HG03060 (cell line): Measurements from ENCODE around the gene RIPK1.
"Not testable (repeated sequence)": the region's sequence is repeated elsewhere in the genome, so short reads cannot be mapped to it uniquely, and the experiment has no call there.

ENCODE experiments used
- ATAC-seq: cut with Tn5 transposase; IDR thresholded peaks from one replicate; pipeline ENCODE4 v1.9.1; 2021; ENCODE audit warnings: low read depth, moderate number of reproducible peaks; ENCODE audit not compliant: unreplicated experiment

Gene RIPK1

DNA sequence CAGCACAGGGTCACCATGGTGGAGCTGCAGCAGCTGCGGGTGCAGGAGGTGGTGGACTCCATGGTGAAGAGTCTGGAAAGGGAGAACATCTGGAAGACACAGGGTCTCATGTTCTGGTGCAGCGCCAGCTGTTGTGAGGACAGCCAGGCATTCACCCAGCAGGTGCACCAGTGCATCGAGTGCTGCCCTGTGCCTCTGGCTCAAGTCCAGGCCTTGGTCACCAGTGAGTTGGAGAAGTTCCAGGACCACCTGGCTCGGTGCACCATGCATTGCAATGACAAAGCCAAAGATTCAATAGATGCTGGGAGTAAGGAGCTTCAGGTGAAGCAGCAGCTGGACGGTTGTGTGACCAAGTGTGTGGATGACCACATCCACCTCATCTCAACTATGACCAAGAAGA lies 22.9 kb upstream of the RIPK1 start:
- no peak for ATAC-seq

DNA sequence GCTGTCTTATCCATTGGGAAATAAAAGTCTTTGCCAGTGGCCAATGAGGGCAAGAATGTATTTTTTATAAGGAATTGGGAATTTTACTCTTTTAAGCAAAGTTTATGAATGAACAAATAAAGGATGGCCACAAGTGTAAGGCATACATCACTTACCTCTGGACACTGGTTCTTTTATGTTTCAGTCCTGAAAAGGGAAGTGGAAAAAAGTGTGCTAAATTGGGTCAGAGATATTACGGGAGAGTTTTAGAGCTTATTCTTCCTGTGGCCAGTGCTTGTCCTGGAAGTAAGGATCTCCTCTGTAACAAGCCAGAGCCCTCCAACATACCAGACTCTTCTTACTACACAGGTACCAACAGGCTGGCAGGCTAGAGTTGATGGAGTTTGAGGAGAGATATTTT lies 22.5 kb upstream of the RIPK1 start:
- no peak for ATAC-seq

DNA sequence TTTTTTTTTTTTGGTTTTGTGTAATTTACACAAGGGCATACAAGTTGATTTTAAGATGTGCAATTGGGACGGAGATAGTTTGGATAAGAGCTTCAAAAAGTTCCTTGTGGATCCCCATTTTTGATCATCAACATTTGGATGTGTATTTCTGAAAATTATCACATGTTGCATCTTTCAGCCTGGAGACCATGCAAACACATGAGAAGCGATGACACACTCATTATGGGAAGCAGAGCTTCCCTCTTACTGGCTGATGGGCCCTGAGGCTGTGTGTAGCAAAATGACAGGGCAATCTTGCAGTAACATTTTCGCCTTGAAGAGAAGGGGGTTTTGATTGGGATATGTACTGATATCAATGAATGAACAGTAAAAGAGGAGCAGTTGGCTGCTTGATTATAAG lies 22.0 kb upstream of the RIPK1 start:
- no peak for ATAC-seq

DNA sequence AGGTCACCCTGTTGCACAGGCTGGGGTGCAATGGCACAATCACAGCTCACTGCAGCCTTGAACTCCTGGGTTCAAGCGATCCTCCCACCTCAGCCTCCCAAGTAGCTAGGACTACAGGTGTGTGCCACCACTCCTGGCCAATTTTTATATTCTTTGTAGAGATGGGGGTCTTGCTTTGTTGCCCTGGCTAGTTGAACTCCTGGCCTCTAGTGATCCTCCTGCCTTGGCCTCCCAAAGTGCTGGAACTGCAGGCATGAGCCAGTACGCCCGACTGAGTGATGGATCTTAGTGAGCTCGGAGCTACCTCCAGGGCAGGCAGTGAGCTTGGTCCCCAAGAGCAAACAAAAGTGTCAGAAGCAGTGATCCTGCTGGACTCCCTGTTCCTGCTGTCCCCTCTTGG lies 20.3 kb upstream of the RIPK1 start:
- not testable (repeated sequence) for ATAC-seq

DNA sequence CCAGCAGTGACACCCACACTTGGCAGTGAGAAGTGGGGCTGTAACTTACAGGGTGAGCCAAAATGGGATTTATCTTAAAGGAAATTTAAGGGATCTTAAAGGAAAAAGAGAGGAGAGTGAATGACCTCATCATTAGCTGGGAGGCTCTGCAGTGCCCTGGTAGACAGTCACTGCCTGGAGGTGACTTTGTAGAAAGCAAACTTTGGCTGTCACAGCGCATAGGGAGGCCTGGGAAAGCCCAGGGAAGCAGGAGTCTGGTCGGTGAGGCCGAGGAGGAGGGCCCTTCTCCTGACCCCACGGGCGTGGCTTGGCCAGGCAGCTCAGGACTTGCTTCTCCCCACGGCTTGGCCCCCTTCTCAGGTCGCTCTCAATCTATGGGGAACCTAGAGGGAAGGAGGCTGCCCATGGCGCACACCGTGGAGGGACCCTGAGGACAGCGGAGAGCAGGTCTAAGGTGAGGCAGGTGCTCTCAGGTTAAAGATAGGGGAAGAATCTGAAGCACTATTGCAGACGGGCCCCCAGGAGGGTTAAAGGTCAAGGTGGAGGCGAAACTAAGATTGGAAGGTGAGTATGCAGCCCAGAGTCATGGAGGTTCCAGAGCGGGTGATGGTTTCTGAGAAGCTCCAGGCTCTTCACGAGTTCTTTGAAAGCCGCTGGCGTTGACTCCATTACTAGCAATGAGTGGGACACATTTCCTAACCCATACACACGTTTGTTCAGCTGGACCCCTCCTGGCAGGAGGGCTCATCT lies 15.6 kb upstream of the RIPK1 start:
- ATAC-seq: no peak

DNA sequence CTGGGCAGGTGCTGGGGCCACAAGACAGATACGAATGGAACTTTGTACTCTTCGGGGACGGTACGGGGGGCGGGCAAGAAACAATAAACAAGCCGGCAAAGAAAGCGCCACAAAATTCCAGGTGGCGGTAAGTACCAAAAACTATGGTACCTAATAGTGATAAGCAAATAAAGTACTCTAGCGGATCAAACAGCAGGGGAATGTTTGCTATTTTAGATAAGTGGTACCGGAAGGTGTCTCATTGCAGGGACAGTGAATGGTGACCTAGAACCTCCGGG lies 15.1 kb upstream of the RIPK1 start:
- no peak for ATAC-seq

DNA sequence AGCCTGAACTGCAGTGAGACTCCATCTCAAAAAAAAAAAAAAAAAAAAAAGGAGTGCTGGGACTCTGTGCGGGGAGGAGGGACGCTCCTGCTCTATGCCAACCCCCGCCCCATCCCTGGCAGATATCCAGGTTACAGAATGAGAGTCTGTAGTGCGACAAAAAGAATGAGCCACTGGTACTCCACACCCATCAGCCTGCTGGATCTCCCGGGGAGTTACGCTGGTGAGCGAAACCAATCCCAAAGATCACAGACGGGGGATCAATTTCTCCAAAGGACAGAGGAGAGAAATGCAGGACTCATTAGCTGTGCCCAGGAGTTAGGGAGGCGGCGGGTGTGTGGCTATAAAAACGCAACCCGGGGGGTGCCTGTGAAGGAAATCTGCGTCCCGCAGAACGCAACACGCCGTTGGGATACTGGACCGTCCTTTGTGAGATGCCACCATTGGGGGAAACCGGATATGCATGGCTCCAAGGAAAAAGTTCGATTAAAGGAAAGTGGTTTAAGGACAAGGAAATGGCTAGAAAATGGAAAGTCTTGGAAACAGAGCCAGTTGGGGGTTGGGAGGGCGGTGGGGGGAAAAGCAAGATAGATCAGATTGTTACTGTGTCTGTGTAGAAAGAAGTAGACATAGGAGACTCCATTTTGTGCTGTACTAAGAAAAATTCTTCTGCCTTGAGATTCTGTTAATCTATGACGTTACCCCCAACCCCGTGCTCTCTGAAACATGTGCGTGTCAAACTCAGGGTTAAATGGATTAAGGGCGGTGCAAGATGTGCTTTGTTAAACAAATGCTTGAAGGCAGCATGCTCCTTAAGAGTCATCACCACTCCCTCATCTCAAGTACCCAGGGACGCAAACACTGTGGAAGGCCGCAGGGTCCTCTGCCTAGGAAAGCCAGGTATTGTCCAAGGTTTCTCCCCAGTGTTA lies 13.8 kb upstream of the RIPK1 start:
- not testable (repeated sequence) for ATAC-seq

DNA sequence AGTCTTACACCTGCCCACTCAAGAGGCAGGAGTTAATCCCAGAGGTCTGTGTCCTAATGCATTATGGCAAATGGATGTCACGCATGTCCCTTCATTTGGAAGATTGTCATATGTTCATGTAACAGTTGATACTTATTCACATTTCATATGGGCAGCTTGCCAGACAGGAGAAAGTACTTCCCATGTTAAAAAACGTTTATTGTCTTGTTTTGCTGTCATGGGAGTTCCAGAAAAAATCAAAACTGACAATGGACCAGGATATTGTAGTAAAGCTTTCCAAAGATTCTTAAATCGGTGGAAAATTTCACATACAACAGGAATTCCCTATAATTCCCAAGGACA lies 13.2 kb upstream of the RIPK1 start:
- not testable (repeated sequence) for ATAC-seq

DNA sequence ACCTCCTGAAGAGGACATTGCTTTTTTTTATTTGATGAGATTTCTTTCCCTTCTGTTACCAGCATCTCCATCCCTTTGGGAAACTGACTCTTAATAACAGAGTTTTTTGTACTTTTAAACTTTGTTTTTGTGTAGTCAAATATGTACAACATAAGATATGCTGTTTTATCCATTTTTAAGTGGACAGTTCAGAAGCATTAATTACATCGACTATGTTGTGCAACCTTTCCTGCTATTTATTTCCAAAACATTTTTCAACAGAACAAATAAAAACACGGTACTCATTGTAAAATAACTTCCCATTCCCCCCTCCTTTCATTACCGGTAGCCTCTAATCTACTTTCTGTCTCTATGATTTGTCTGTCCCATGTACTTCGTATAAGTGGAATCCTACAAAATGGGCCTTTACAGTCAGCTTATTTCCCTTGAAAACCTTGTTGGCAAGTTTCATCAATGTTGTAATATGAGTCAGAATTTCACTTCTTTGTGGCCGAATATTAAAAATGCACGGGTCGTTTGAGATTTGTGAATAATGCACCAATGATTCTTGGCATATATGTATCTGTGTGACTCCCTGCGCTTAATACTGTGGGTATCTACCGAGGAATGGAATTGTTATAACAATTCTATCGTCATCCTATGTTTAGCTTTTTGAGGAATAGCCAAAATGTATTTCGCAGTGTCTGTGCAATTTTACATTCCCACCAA lies 11.1 kb upstream of the RIPK1 start:
- no peak for ATAC-seq

DNA sequence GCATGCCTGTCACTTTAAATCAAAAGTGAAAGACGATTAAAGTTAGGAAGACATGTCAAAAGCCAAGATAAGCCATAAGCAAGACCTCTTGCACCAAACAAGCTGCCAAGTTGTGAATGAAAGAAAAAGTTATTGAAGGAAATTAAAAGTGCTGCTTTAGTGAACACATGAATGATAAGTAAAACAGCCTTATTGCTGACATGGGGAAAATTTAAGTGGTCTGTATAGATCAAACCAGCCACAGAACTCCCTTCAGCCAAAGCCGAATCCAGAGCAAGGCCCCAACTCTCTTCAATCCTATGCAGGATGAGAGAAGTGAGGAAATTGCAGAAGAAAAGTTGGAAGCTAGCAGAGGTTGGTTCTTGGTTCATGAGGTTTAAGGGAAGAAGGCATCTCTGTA lies 9.3 kb upstream of the RIPK1 start:
- no peak for ATAC-seq

DNA sequence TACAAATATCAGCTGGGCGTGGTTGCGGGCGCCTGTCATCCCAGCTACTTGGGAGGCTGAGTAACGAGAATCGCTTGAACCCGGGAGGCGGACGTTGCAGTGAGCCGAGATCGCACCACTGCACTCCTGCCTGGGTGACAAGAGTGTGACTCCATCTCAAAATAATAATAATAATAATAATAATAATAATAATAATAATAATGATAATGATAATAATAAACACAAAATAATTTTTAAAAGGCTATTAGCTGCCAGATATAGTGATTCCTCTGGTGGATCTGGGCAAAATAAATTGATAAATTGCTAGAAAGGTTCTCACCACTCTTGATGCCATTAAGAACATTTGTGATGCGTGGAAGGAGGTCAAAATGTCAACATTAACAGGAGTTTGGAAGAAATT lies 8.2 kb upstream of the RIPK1 start:
- ATAC-seq: not testable (repeated sequence)

DNA sequence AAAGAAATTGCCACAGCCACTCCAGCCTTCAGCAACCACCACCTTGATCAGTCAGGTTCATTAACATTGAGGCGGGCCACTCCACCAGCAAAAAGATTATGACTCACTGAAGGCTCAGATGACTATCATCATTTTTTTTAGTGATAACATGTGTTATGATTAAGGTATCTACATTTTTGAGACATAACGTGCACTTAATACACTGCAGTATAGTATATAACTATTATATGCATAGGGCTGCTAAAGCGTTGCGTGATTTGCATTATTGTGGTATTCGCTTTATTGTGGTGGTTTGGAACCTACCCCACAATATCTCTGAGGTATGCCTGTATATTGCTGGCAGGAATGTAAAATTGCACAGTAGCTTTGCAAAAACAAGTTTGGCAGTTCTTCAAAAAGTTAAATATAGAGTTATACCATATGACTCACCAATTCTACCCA lies 6.8 kb upstream of the RIPK1 start:
- ATAC-seq: no peak

DNA sequence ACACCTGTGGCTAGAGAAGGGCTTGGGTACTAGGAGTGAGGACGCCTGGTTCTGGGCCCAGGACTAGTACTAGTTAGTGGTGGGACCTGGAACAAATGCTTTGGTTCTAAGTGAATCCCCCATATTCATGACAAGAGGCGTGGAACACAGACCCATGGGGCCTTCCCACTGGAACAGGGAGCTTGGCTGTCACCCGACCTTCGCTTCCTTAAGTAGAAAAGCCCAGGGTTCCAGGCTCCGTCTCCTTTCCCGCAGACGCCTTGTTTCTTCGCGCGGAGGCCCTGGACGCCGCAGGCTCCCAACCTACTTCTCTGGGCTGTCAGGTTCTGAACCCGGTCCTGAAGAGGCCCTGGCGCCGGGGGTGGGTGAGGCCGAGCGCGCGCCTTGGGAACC lies 5.0 kb upstream of the RIPK1 start:
- not testable (repeated sequence) for ATAC-seq

DNA sequence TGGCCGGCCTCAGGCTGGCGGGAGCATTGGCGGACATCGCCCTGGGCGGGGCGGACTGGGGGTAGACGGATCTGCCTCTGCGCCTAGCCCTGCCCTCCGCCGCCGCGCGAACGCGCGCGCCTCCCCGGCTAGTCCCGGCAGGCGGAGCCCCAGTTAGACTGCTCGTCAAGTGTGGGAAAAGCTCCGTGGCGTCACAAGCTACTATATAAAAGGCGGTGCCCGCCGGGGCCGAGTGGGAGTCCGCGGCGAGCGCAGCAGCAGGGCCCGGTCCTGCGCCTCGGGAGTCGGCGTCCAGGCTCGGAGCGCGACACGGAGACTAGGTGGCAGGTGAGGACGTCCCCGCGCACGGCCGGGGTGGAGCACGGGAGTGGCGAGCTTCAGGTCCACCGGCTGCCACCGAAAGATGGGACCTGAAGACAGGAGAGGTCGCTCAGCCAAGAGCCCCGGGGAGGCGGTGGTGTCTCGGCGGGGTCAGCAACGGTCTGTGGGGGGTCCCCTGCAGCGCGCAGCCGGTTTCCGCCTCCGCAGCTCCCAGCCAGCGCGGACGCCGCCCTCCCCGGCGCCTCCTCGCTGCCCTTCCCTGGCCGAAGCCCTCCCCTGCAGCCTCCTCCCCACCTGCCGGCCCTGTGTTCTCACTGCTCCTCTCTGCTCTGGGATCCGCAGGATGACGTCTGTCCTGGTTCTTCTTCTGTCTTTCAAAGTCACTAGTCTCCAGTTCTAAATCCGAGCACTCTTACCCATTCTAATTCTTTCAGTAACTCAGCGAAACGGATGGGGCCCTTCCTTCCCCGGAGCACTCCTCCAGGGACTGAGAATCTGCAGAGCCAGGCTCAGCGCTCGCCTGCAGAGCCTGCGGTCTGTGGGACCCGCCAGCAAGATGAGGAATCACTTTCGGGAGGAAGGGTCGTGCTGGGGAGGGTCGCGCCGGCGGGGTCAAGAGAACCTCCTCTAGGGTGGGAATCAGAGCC lies 4.3 kb upstream of the RIPK1 start:
- no peak for ATAC-seq

DNA sequence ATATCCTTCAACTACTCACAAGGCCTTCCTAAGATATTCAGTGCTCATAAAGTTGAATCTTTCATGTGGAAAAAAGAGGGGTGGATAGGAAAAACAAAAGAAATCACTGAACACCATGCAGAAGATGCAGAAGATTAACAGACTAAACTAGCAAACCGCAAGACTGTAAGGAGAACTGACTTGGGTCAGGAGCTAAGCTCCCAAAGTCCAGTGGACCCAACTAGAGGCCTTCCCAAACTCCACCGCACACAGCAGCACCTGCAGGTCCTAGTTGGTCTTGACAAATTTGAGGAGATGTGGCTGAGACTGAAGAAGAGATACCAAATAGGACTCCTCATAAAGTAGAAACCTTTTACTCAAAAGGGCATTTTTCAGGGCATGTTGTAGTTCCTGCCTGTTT lies 3.3 kb downstream of the RIPK1 start:
- ATAC-seq: no peak

DNA sequence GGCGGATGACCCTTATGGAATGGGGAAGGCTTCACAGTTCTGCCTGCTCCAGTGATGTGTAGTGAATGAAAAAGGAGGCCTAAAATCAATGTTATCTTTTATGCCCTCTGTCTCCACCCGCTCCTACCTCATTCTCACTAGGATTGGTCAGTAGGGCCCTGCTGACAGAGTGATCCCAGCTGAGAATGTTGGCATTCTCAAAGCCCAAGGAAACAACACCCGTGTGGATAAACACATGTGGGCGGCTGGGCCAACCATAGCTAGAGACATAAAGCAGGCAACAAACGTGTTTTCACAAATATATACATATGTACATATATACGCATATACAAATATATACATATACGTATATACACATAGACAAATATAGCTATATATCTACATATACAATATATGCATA lies 4.5 kb downstream of the RIPK1 start:
- no peak for ATAC-seq

DNA sequence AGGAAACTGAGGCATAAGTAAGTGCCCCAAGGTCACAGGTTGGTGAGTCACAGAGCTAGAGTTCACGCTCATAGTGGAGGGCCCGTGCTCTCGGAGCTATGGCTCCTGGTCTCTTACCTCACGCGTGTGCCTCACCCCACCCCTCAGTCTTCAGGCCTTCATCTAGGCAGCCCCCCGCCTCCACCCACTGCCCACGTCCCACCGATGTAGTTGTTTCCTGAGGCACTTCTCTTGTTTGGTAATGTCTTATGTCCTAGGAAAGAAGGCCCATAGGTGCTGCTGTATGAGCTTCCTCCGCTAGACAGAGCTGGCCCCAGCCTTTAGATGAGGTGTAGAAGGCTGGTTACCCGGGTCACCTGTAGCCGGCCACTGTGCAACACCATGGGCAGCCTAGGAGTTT lies 5.1 kb downstream of the RIPK1 start:
- no peak for ATAC-seq

DNA sequence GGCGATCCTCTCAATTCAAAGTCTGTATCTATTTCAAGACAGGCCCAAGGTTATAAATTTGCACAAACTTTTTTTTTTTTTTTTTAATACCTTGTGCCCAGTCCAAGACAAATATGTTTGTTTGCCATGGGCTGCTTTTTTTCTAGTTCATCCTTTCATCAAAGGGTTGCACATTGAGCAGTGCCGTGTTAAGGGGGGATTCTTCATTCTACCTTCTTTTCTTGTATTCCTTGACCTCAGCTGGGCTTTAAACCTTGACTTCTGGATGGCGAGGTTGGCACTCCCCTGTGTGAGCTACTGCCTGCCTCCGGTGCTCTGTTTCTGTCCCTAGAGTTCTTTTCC lies 7.4 kb downstream of the RIPK1 start:
- no peak for ATAC-seq

DNA sequence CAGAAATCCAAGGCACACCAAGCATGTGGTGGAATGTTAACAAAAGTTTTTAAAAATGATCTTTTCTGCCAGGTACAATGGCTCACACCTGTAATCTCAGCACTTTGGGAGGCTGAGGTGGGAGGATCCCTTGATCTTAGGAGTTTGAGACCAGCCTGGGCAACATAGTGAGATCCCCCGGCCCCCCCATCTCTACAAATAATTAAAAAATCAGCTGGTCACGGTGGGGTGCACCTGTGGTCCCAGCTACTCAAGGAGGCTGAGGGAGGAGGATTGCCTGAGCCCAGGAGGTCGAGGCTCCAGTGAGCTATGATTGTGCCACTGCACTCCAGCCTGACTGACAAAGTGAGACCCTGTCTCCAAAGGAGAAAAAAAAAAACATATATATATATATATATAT lies 8.0 kb downstream of the RIPK1 start:
- no peak for ATAC-seq

DNA sequence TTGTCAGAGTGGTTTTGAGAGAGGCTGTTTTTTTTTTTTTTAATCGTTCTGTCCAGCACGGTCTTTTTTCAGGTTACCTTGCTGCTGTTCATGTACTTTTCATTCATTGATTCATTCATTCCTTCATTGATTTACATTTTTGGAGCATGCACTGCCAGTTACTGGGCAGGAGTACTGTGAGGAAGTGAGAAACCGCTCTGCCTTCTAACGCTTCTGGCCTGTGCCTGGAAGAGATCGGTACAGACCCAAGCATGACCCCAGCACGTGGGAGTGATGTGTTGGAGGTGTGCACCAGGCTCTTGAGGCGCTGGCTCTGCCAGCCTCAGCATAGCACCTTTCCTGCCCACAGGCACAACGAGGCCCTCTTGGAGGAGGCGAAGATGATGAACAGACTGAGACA lies 9.1 kb downstream of the RIPK1 start:
- ATAC-seq: no peak

DNA sequence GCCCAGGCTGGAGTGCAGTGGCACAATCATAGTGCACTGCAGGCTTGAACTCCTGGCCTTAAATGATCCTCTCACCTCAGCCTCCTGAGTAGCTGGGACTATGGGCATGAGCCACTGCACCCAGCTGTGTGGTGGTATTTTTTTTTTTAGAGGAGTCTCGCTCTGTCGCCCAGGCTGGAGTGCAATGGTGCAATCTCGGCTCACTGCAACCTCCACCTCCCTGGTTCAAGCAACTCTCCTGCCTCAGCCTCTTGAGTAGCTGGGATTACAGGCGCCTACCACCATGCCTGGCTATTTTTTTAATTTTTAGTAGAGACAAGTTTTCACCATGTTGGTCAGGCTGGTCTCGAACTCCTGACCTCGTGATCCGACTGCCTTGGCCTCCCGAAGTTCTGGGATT lies 10.7 kb downstream of the RIPK1 start:
- not testable (repeated sequence) for ATAC-seq
